GM23338 (cell line): ENCODE measurements around the gene CDKL1. TPM values are rescaled to one million over a fixed set of nuclear protein-coding genes. Genes with fewer than 3 reads are reported as not detected.

Experiments used
- ATAC-seq: fragments of 200-7000 bp; cut with Tn5 transposase; 3 replicates; pipeline ENCODE4 v1.9.1; 2020
- DNase-seq: peaks from one replicate; pipeline ENCODE4 v3.0.0-alpha.2; 2015; ENCODE audit warnings: low spot score
- H2AFZ ChIP-seq: fragments of 200-600 bp; sonication (generic); 2 replicates; pipeline ENCODE4 v1.8.0; 2016; ENCODE audit warnings: antibody characterized with exemption, mild to moderate bottlenecking, moderate library complexity
- H3F3A ChIP-seq: fragments of 200-600 bp; sonication (generic); replicated peaks from 2 replicates; pipeline ENCODE4 v1.8.0; 2017; ENCODE audit warnings: antibody characterized with exemption, mixed run types, low read depth
- H3K27ac ChIP-seq: fragments of 200-600 bp; sonication (generic); 2 replicates; pipeline ENCODE4 v1.6.1; 2016; ENCODE audit warnings: low read depth
- H3K27me3 ChIP-seq: fragments of 200-600 bp; sonication (generic); 2 replicates; pipeline ENCODE4 v1.8.0; 2016; ENCODE audit warnings: mild to moderate bottlenecking, mixed run types, moderate library complexity; ENCODE audit not compliant: insufficient read depth
- H3K36me3 ChIP-seq: fragments of 200-600 bp; sonication (generic); 2 replicates; pipeline ENCODE4 v1.8.0; 2016; ENCODE audit warnings: mild to moderate bottlenecking; ENCODE audit not compliant: insufficient read depth
- H3K4me1 ChIP-seq: fragments of 200-600 bp; sonication (generic); 2 replicates; pipeline ENCODE4 v1.8.0; 2016; ENCODE audit warnings: mild to moderate bottlenecking, moderate library complexity; ENCODE audit not compliant: insufficient read depth
- H3K4me2 ChIP-seq: fragments of 200-600 bp; sonication (generic); 2 replicates; pipeline ENCODE4 v1.7.1; 2017; ENCODE audit warnings: mixed run types
- H3K4me3 ChIP-seq: fragments of 200-600 bp; sonication (generic); 2 replicates; pipeline ENCODE4 v1.6.1; 2016; ENCODE audit warnings: mixed run types
- H3K79me2 ChIP-seq: fragments of 200-600 bp; sonication (generic); replicated peaks from 2 replicates; pipeline ENCODE4 v1.8.0; 2017; ENCODE audit warnings: mild to moderate bottlenecking; ENCODE audit not compliant: insufficient read depth
- H3K9me2 ChIP-seq: fragments of 200-600 bp; sonication (generic); 2 replicates; pipeline ENCODE4 v1.8.0; 2017; ENCODE audit not compliant: insufficient read depth
- H4K20me1 ChIP-seq: fragments of 200-600 bp; sonication (generic); replicated peaks from 2 replicates; pipeline ENCODE4 v1.8.0; 2017; ENCODE audit warnings: mild to moderate bottlenecking; ENCODE audit not compliant: insufficient read depth
- H3K27ac Mint-ChIP-seq: 2 replicates; pipeline ENCODE4 v1.8.0; 2020; ENCODE audit warnings: inconsistent platforms, mild to moderate bottlenecking, moderate library complexity, mixed read lengths
- H3K27me3 Mint-ChIP-seq: 3 replicates; pipeline ENCODE4 v1.8.0; 2022; ENCODE audit warnings: low read depth, mild to moderate bottlenecking, moderate library complexity, mixed read lengths, inconsistent platforms; ENCODE audit not compliant: insufficient read depth, poor library complexity
- H3K36me3 Mint-ChIP-seq: 3 replicates; pipeline ENCODE4 v1.8.0; 2021; ENCODE audit warnings: low read depth, mild to moderate bottlenecking, inconsistent platforms, moderate library complexity, mixed read lengths
- H3K4me1 Mint-ChIP-seq: 3 replicates; pipeline ENCODE4 v1.8.0; 2020; ENCODE audit warnings: mild to moderate bottlenecking, inconsistent platforms, mixed read lengths
- H3K4me3 Mint-ChIP-seq: 3 replicates; pipeline ENCODE4 v1.8.0; 2021; ENCODE audit warnings: moderate library complexity, mild to moderate bottlenecking, inconsistent platforms, mixed read lengths
- H3K9me3 Mint-ChIP-seq: 3 replicates; pipeline ENCODE4 v1.8.0; 2020; ENCODE audit warnings: moderate library complexity, mild to moderate bottlenecking, inconsistent platforms, mixed read lengths
- CTCF ChIP-seq, 2 experiments: fragments of 200-600 bp in 1 of 2; sonication (generic) in 1 of 2; conservative IDR thresholded peaks; 2 replicates each; pipeline versions ENCODE4 v1.5.1 to v1.6.1; 2016 to 2017; ENCODE audit warnings: antibody characterized with exemption in 2 of 2, low read depth in 2 of 2, mild to moderate bottlenecking in 2 of 2, moderate library complexity in 1 of 2
- NANOG ChIP-seq: IDR thresholded peaks from 2 replicates; pipeline ENCODE4 v1.6.1; 2016; ENCODE audit warnings: antibody characterized with exemption, borderline replicate concordance
- ZNF331 ChIP-seq: fragments of 250-450 bp; sonication (Bioruptor Pico); IDR thresholded peaks from 2 replicates; pipeline ENCODE4 v1.5.0; 2020; ENCODE audit warnings: low read depth, mild to moderate bottlenecking, moderate library complexity
- ZNF462 ChIP-seq: fragments of 250-450 bp; sonication (Bioruptor Pico); IDR thresholded peaks from 2 replicates; pipeline ENCODE4 v1.5.0; 2020; ENCODE audit warnings: mild to moderate bottlenecking, moderate library complexity
- polyA plus RNA-seq: library from polyadenylated mRNA; unstranded; fragments of >200 nt; fragmentation: Nextera tagmentation; extraction: Ambion mirVana; gene quantifications from 2 replicates; pipeline ENCODE4 v1.2.1, GENCODE V29; 2016
- total RNA-seq: library from RNA; depleted of rRNA; stranded (reverse); fragments of >200 nt; shearing (Covaris generic); gene quantifications from 2 replicates; pipeline ENCODE4 v1.2.3, GENCODE V29; 2014

CDKL1 gene
- total and polyA plus RNA-seq, 2 experiments from 2014 or later = 0.52 TPM

- Mint-ChIP-seq H3K9me3 (no peaks in the 10 kb centered on the region), H3K36me3 (no peaks in the 10 kb centered on the region), H3K27ac (no peak overlapping the region), H3K4me3 (no peak overlapping the region; the same call in 2 of the 3 replicates), H3K27me3 (peaks cover 4% of the 10 kb centered on the region), H3K4me1 (peaks cover 3% of the 10 kb centered on the region)
- H2AFZ ChIP-seq = peak overlapping the region; percentile 48; the same call in 1 of the 2 replicates
- H3K9me2 ChIP-seq = no peaks in the 10 kb centered on the region
- TF ChIP-seq ZNF331 = no peak
- TF ChIP-seq NANOG = no peak
- 0 out of 2 replicates have a peak, but pooled peaks have one; percentile 19 for TF ChIP-seq ZNF462
- peak; percentile 17 to 29; a peak in 2 of 4 replicates for TF ChIP-seq CTCF (conservative IDR thresholded peaks at IDR 0.05; ENCODE audit: low read depth in 2 of 2)
- H3F3A ChIP-seq = no peaks in the 10 kb centered on the region
- ATAC-seq = peak; percentile 93
- no peak overlapping the region for H3K4me3 ChIP-seq
- H3K4me2 ChIP-seq = no peak overlapping the region
- H3K27ac ChIP-seq = no peak overlapping the region
- DNase-seq = peak; percentile 73
- H4K20me1 ChIP-seq = no peaks in the 10 kb centered on the region
- 0 out of 2 replicates have a peak, but pooled peaks cover 4% of the 10 kb centered on the region for H3K4me1 ChIP-seq
- no peaks in the 10 kb centered on the region for H3K79me2 ChIP-seq
- no peaks in the 10 kb centered on the region for H3K27me3 ChIP-seq
- no peaks in the 10 kb centered on the region for H3K36me3 ChIP-seq
Observed at GRCh38 chr14:50388256-50388931, 8.3 kb downstream of the CDKL1 start.
